ENCODE data around the gene TOR1AIP1. TPM values are rescaled to one million over a fixed set of nuclear protein-coding genes. Genes with fewer than 3 reads are reported as not detected.

Gene TOR1AIP1
- total and polyA plus RNA-seq, 4 donors, result 20.4 to 94.7 (median 32.8) TPM

- no peak for TF ChIP-seq CTCF (IDR thresholded peaks at IDR 0.05; ENCODE audit: control extremely low read depth, extremely low read depth)
- Histone ChIP-seq H3K9ac (ENCODE audit: insufficient read depth in 1 of 2, low read length in 2 of 2) (peak overlapping the region; percentile 94 to 97), H3K36me3 (ENCODE audit: control insufficient read depth in 4 of 4, insufficient read depth in 4 of 4, low read length in 4 of 4) (peaks cover 2 to 10% (median 8%) of the 10 kb centered on the region in 4 donors), H3K27me3 (ENCODE audit: control insufficient read depth in 3 of 3, insufficient read depth in 3 of 3, low read length in 2 of 3) (no peaks in the 10 kb centered on the region), H3K4me1 (ENCODE audit: control insufficient read depth in 5 of 5, insufficient read depth in 5 of 5, low read length in 5 of 5) (peaks cover 0 to 27% (median 0%) of the 10 kb centered on the region in 5 donors), H3K4me3 (peak overlapping the region; percentile 61), H3K27ac (ENCODE audit: low read depth in 1 of 2, low read length in 1 of 2) (peak overlapping the region; percentile 98 to 99), H3K9me3 (ENCODE audit: control insufficient read depth in 4 of 4, insufficient read depth in 3 of 4, low read length in 3 of 4) (no peaks in the 10 kb centered on the region)
- DNase-seq (peak in 1 of 3 donors; percentile 99), ATAC-seq (ENCODE audit: insufficient read depth, low FRiP score) (peak; percentile 8)
- 1 to 3% methylated on average over 22 of the region's 22 CpGs for WGBS, 2 donors
Measured at GRCh38 chr1:179881642-179882252, 338 bp upstream of the TOR1AIP1 start.

DNA sequence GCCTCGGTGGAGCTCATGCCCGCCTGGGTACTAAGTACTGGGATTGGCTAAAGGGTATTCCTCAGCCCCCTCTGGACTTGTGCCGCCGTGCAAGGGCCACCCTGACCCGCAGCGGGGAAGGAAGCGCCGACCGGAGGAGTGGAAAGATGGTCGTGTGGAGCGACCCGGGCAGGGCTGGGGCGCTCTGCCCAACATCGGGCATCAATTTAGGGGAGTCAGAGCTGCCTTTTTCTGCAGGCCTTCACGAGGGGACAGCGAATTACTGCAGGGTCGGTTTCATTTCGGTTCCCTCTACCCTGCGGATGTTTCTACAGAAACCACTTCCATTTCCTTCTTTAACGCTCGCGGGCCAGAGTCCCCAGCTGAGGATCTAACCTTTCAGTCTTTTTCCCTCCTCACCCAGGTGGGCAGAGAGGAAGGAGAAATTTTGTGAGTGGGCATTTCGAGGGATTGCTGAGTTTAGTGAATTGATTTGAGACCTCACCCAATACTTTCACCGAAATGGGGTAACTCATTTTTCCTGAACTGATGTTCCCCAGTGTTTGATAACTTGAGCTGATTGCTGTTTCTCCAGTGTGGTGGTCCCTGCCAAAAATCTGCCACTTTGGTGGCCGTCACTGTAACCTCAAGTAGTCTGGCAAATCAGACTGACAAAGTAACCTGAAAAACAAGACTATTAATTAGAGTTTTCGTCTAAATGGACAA is 1.1 kb downstream of the TOR1AIP1 start:
- Histone ChIP-seq H3K27ac (ENCODE audit: low read depth in 1 of 2, low read length in 1 of 2) (peak overlapping the region; percentile 88 to 96), H3K9ac (ENCODE audit: insufficient read depth in 1 of 2, low read length in 2 of 2) (peak overlapping the region; percentile 80 to 85), H3K9me3 (ENCODE audit: control insufficient read depth in 4 of 4, insufficient read depth in 3 of 4, low read length in 3 of 4) (no peaks in the 10 kb centered on the region), H3K36me3 (ENCODE audit: control insufficient read depth in 4 of 4, insufficient read depth in 4 of 4, low read length in 4 of 4) (peaks cover 2 to 14% (median 8%) of the 10 kb centered on the region in 4 donors), H3K4me1 (ENCODE audit: control insufficient read depth in 5 of 5, insufficient read depth in 5 of 5, low read length in 5 of 5) (peaks cover 0 to 21% (median 1%) of the 10 kb centered on the region in 5 donors), H3K4me3 (peak overlapping the region; percentile 89), H3K27me3 (ENCODE audit: control insufficient read depth in 3 of 3, insufficient read depth in 3 of 3, low read length in 2 of 3) (no peaks in the 10 kb centered on the region)
- no peak for TF ChIP-seq CTCF (IDR thresholded peaks at IDR 0.05; ENCODE audit: control extremely low read depth, extremely low read depth)
- 0% methylated on average over 24 to 26 of the region's 26 CpGs for WGBS, 2 donors
- ATAC-seq (ENCODE audit: insufficient read depth, low FRiP score) (peak; percentile 6), DNase-seq (peak in 2 of 3 donors; percentile 14 to 18)

DNA sequence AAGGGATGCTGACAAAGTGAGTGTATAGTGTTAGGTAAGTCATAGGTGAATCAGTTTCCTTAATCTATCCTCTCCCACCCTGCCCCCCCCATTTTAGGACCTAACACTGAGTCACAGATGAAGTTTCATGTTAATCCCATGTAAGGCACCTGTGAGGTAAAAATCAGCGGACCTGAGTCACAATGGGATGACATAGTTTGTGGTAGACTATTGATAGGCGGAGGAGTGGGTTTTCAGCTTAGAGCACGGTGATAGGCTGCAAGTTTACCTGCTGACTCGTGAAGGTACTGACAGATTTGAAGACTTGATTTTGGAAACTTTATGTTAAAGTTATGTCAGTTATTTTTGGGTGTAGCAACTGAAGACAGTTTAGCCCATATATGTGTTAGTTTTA is 1.7 kb downstream of the TOR1AIP1 start:
- peak overlapping the region; percentile 3 to 85 for H3K9ac ChIP-seq (ENCODE audit: insufficient read depth in 1 of 2, low read length in 2 of 2)
- H3K4me1 ChIP-seq (ENCODE audit: control insufficient read depth in 5 of 5, insufficient read depth in 5 of 5, low read length in 5 of 5), result peaks cover 0 to 21% (median 2%) of the 10 kb centered on the region in 5 donors
- TF ChIP-seq CTCF (IDR thresholded peaks at IDR 0.05; ENCODE audit: control extremely low read depth, extremely low read depth), result no peak
- ATAC-seq (ENCODE audit: insufficient read depth, low FRiP score), result no peak
- peaks cover 2 to 14% (median 8%) of the 10 kb centered on the region in 4 donors for H3K36me3 ChIP-seq (ENCODE audit: control insufficient read depth in 4 of 4, insufficient read depth in 4 of 4, low read length in 4 of 4)
- H3K27me3 ChIP-seq (ENCODE audit: control insufficient read depth in 3 of 3, insufficient read depth in 3 of 3, low read length in 2 of 3), result no peaks in the 10 kb centered on the region
- peak overlapping the region; percentile 89 for H3K4me3 ChIP-seq
- peak overlapping the region in 1 of 2 donors; percentile 88 for H3K27ac ChIP-seq (ENCODE audit: low read depth in 1 of 2, low read length in 1 of 2)
- H3K9me3 ChIP-seq (ENCODE audit: control insufficient read depth in 4 of 4, insufficient read depth in 3 of 4, low read length in 3 of 4), result no peaks in the 10 kb centered on the region
- peak; percentile 8 to 16 (median 14) for DNase-seq
- WGBS, 2 donors, result 22 to 23% methylated on average over 4 of the region's 4 CpGs

Measured in lung (tissue), 12 donors.